Brain microvascular endothelial cell (primary cell): ENCODE measurements around the gene KHDC4.

Experiments
- DNase-seq: peaks from one replicate; pipeline ENCODE4 v3.0.0-alpha.2; 2020
- H3K27ac ChIP-seq: fragments of 250-450 bp; sonication (Bioruptor Pico); 2 replicates; pipeline ENCODE4 v1.5.1; 2020; ENCODE audit warnings: mild to moderate bottlenecking, moderate library complexity
- H3K27me3 ChIP-seq: fragments of 250-450 bp; sonication (Bioruptor Pico); replicated peaks from 2 replicates; pipeline ENCODE4 v1.5.1; 2020; ENCODE audit warnings: mild to moderate bottlenecking
- H3K36me3 ChIP-seq: fragments of 250-450 bp; sonication (Bioruptor Pico); replicated peaks from 2 replicates; pipeline ENCODE4 v1.5.1; 2020; ENCODE audit warnings: mild to moderate bottlenecking
- H3K4me3 ChIP-seq: 2 replicates; pipeline ENCODE4 v1.5.1; 2011; ENCODE audit warnings: low read depth, mild to moderate bottlenecking, control low read depth, low read length, moderate library complexity
- CTCF ChIP-seq: IDR thresholded peaks from 2 replicates; pipeline ENCODE4 v1.5.1; 2011; ENCODE audit warnings: low read depth, mild to moderate bottlenecking, moderate library complexity, low read length, control low read depth, inconsistent platforms; ENCODE audit errors: missing control alignments
- in situ Hi-C: cut with HindIII; loops from 2 replicates; pipeline ENCODE4 v1.10.0; 2017; ENCODE audit warnings: low sequenced_read_pairs, low pct_ligation_motif_present

The KHDC4 gene

GRCh38 chr1:155912056-155912536 is 22.1 kb downstream of the KHDC4 start:
- in situ Hi-C loops = no loop called here
- H3K4me3 ChIP-seq = no peak overlapping the region
- no peak for TF ChIP-seq CTCF
- no peak for DNase-seq
- H3K27me3 ChIP-seq = no peaks in the 10 kb centered on the region
- no peak overlapping the region for H3K27ac ChIP-seq
- peaks cover 57% of the 10 kb centered on the region for H3K36me3 ChIP-seq

- H3K36me3 ChIP-seq = peaks cover 55% of the 10 kb centered on the region
Measured at GRCh38 chr1:155911156-155912055, 22.8 kb downstream of the KHDC4 start, which contains the start of gene RIT1. RIT1 (minus strand) TSS chr1:155911349; CDS start chr1:155910761, 588 bp downstream.

GRCh38 chr1:155910621-155911121 is 23.5 kb downstream of the KHDC4 start:
- DNase-seq = peak; percentile 24
- no peaks in the 10 kb centered on the region for H3K27me3 ChIP-seq
- H3K36me3 ChIP-seq = peaks cover 55% of the 10 kb centered on the region
- peak overlapping the region; percentile 76 for H3K4me3 ChIP-seq
- in situ Hi-C loops = no loop called here
- H3K27ac ChIP-seq = peak overlapping the region; percentile 79
- peak; percentile 21 for TF ChIP-seq CTCF

More at GRCh38 chr1:155911156-155912055, 22.8 kb downstream of the KHDC4 start, which contains the start of gene RIT1:
- peak within 1 kb of the TSS; percentile 79 for H3K27ac ChIP-seq
- peak; percentile 68 for DNase-seq
- no peaks in the 10 kb centered on the region for H3K27me3 ChIP-seq
- in situ Hi-C loops = no loop called here
- H3K4me3 ChIP-seq = peak within 1 kb of the TSS; percentile 76
- TF ChIP-seq CTCF = no peak

- Histone ChIP-seq H3K4me3 (peak overlapping the region; percentile 76), H3K27me3 (no peaks in the 10 kb centered on the region), H3K36me3 (peaks cover 54% of the 10 kb centered on the region), H3K27ac (peak overlapping the region; percentile 79)
- in situ Hi-C loops = no loop called here
- TF ChIP-seq CTCF = no peak
- DNase-seq = peak; percentile 44
Measured at GRCh38 chr1:155909894-155910293, 24.3 kb downstream of the KHDC4 start.

- H3K36me3 ChIP-seq = peaks cover 82% of the 10 kb centered on the region
- no peak for DNase-seq
- no peaks in the 10 kb centered on the region for H3K27me3 ChIP-seq
- no peak overlapping the region for H3K27ac ChIP-seq
- no peak overlapping the region for H3K4me3 ChIP-seq
- in situ Hi-C loops = no loop called here
- TF ChIP-seq CTCF = no peak
Measured at GRCh38 chr1:155904261-155904660, 30.0 kb downstream of the KHDC4 start.
